PFSK-1 (cell line): ENCODE data around the gene CD164L2.

Experiments
- FOXP2 ChIP-seq: optimal IDR thresholded peaks from 2 replicates; pipeline ENCODE3; 2011; ENCODE audit warnings: borderline replicate concordance, control low read depth, inconsistent platforms; ENCODE audit not compliant: insufficient read depth; ENCODE audit errors: extremely low read length, extremely low read depth
- POLR2AphosphoS5 ChIP-seq: IDR thresholded peaks from 2 replicates; pipeline ENCODE4 v1.6.1; 2012; ENCODE audit warnings: low read depth, mild to moderate bottlenecking, control low read depth, low read length, moderate library complexity
- REST ChIP-seq, 2 experiments: IDR thresholded peaks; 2 replicates each; pipeline versions ENCODE4 v1.6.1 to v1.8.0; 2011 to 2012; ENCODE audit warnings: low read depth in 2 of 2, low read length in 2 of 2, control low read depth in 1 of 2, inconsistent platforms in 1 of 2, mild to moderate bottlenecking in 1 of 2, moderate library complexity in 1 of 2; ENCODE audit not compliant: insufficient read depth in 1 of 2
- SIN3A ChIP-seq: IDR thresholded peaks from 2 replicates; pipeline ENCODE4 v1.6.1; 2012; ENCODE audit warnings: mild to moderate bottlenecking, low read length, moderate library complexity, borderline replicate concordance; ENCODE audit not compliant: insufficient read depth
- TAF1 ChIP-seq: IDR thresholded peaks from 2 replicates; pipeline ENCODE4 v1.6.1; 2012; ENCODE audit warnings: low read length, control low read depth, borderline replicate concordance; ENCODE audit not compliant: insufficient read depth

The CD164L2 gene

GRCh38 chr1:27392778-27393635 is 9.9 kb upstream of the CD164L2 start:
- TF ChIP-seq REST (IDR thresholded peaks at IDR 0.05; ENCODE audit: insufficient read depth in 1 of 2, low read depth in 2 of 2, low read length in 2 of 2) (peak in 1 of 2 experiments; percentile 80; a peak in 2 of 4 replicates), FOXP2 (no peak), SIN3A (no peak), TAF1 (no peak)

DNA sequence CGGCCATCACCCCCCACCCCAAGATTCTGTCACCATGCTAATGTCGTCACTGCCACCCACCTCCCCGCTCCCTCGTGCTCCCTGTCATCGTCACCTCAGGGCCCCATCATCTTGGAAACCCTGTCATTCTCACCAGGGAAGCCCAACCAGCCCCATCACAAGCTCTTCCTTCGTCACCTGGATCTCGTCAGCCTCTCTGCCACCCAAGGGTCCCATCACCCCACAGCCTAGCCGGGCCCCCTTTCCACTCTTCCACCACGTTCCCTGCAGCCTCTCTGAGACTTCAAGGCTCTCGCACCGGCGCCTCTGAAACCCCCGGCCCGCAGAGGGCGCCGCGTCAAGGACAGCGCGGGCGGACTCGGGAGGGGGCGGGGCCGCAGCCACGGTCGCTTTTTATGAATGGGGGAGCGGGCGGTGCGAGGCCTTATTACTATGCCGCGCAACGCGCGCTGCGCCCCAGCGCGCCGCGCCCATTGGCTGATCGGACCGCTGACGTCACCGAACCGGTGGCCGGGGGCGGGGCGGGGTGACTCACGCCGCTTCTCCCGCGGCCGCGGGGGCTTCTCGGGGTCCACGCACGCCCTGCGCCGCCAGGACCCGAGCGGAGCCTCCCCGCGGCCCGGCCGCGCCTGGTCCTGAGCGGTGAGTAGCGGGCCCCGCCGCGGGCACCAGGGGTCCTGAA is 9.1 kb upstream of the CD164L2 start, which contains the start of gene GPR3:
TSS of gene GPR3 (plus strand) at position 527 of the 682 bp plus-strand sequence. CDS start 1,177 bp downstream, outside the sequence.
- TF ChIP-seq FOXP2 (no peak), TAF1 (peak; percentile 49; the same call in 1 of the 2 replicates), SIN3A (0 out of 2 replicates have a peak, but pooled peaks have one; percentile 18), POLR2AphosphoS5 (peak; percentile 65; the same call in 1 of the 2 replicates), REST (IDR thresholded peaks at IDR 0.05; ENCODE audit: insufficient read depth in 1 of 2, low read depth in 2 of 2, low read length in 2 of 2) (0 out of 4 replicates have a peak, but pooled peaks of 1 of the 2 experiments have one; percentile 5)

GRCh38 chr1:27391511-27392095 is 8.5 kb upstream of the CD164L2 start:
- no peak for TF ChIP-seq SIN3A
- TF ChIP-seq TAF1: no peak
- no peak for TF ChIP-seq POLR2AphosphoS5
- TF ChIP-seq REST (IDR thresholded peaks at IDR 0.05; ENCODE audit: insufficient read depth in 1 of 2, low read depth in 2 of 2, low read length in 2 of 2): no peak
- no peak for TF ChIP-seq FOXP2

GRCh38 chr1:27388337-27389005 is 5.3 kb upstream of the CD164L2 start:
- TF ChIP-seq TAF1: no peak
- TF ChIP-seq SIN3A: no peak
- no peak for TF ChIP-seq POLR2AphosphoS5

GRCh38 chr1:27383661-27384060 is 528 bp upstream of the CD164L2 start:
- TF ChIP-seq TAF1: no peak
- TF ChIP-seq SIN3A: no peak
- no peak for TF ChIP-seq REST (IDR thresholded peaks at IDR 0.05; ENCODE audit: insufficient read depth in 1 of 2, low read depth in 2 of 2, low read length in 2 of 2)
- no peak for TF ChIP-seq FOXP2
- TF ChIP-seq POLR2AphosphoS5: no peak
